Mesenteric fat pad (tissue), 1 donor: ENCODE data around the gene ZBTB33. TPM values are rescaled to one million over a fixed set of nuclear protein-coding genes. Genes with fewer than 3 reads are reported as not detected.

Experiments
- DNase-seq: peaks from one replicate; pipeline ENCODE4 v3.0.0-alpha.2; 2020; ENCODE audit warnings: low spot score
- total RNA-seq: library from RNA; stranded (reverse); fragmentation: NEBNext Ultra II Directional; extraction: Animal tissue kit (Norgen Biotek cat#: 25700); gene quantifications from one replicate; pipeline ENCODE4 v1.2.1, GENCODE V29; 2021
- donor health status: DM: yes; HTN: yes; CAD: no.

Gene ZBTB33
- total RNA-seq, 1 donor from 2014 or later, result 9.9 TPM

- no peak for DNase-seq
These were observed 53.6 kb downstream of the ZBTB33 start for GRCh38 chrX:120304256-120304655.

- DNase-seq, result no peak
These were observed 55.0 kb downstream of the ZBTB33 start for GRCh38 chrX:120305531-120306141.

GRCh38 chrX:120306630-120307029 lies 56.0 kb downstream of the ZBTB33 start:
- no peak for DNase-seq

Other genes with a start within 250 kb of the ZBTB33 start
- gene RHOXF2B, start 173.1 kb upstream of the ZBTB33 start, total RNA-seq, result not detected
- 1.2 TPM for gene RHOXF1, start 134.9 kb upstream of the ZBTB33 start, total RNA-seq
- not detected for gene RHOXF2, start 92.2 kb upstream of the ZBTB33 start, total RNA-seq
- gene TMEM255A, start 60.6 kb downstream of the ZBTB33 start, total RNA-seq, result 1.00 TPM
- not detected for gene ATP1B4, start 111.3 kb downstream of the ZBTB33 start, total RNA-seq
- 107 TPM for gene LAMP2, start 218.5 kb downstream of the ZBTB33 start, total RNA-seq